ENCODE measurements around the gene STN1.

The STN1 gene

DNA sequence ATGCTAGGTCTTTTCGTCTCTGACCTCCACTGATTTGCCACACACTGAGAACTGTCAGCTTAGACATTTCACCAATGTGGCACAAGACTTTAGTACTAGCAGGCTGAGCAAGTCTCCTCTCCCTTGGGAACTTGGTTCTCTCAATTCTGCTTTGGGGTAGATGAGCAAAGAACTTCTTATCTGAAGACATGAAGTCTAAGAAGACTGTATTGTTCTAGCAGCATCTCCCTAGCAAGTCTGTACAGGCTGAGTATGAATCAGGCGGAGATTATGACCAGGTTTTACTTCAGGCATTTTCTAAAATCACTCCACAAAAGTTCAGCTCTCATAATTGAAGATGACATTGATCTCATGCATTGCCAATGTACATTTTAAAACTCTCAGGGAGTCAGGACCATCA, 23.8 kb upstream of the STN1 start:
- no peaks in the 10 kb centered on the region for H3K36me3 ChIP-seq
- TF ChIP-seq, protein P1, sequence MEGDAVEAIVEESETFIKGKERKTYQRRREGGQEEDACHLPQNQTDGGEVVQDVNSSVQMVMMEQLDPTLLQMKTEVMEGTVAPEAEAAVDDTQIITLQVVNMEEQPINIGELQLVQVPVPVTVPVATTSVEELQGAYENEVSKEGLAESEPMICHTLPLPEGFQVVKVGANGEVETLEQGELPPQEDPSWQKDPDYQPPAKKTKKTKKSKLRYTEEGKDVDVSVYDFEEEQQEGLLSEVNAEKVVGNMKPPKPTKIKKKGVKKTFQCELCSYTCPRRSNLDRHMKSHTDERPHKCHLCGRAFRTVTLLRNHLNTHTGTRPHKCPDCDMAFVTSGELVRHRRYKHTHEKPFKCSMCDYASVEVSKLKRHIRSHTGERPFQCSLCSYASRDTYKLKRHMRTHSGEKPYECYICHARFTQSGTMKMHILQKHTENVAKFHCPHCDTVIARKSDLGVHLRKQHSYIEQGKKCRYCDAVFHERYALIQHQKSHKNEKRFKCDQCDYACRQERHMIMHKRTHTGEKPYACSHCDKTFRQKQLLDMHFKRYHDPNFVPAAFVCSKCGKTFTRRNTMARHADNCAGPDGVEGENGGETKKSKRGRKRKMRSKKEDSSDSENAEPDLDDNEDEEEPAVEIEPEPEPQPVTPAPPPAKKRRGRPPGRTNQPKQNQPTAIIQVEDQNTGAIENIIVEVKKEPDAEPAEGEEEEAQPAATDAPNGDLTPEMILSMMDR (IDR thresholded peaks at IDR 0.05; ENCODE audit: low read depth, low read length): no peak
- H3K4me3 ChIP-seq (ENCODE audit: low read depth, low read length): no peak overlapping the region
- no peaks in the 10 kb centered on the region for H3K4me1 ChIP-seq
- H3K9me3 ChIP-seq: no peaks in the 10 kb centered on the region
- DNase-seq: no peak
- no peaks in the 10 kb centered on the region for H3K27me3 ChIP-seq

DNA sequence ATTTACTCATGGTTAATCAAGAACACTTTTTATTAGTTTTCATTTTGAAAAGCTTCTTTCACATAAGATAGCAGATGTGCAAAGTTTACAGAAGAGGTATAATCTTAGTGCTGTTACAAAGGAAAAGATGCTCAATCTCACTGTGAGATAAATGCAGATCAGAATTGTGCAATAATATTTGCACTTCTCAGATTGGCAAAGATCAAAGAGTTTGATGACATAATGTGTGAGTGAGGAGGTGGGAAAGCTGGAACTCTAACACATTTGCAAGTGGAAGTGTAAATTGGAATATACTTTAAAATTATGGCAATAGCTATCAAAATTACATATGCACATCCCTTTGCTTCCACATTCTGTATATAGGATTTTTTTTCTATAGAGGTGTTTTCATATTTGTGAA, 21.5 kb upstream of the STN1 start:
- H3K9me3 ChIP-seq: no peaks in the 10 kb centered on the region
- TF ChIP-seq, protein P1 (IDR thresholded peaks at IDR 0.05; ENCODE audit: low read depth, low read length): no peak
- H3K36me3 ChIP-seq: no peaks in the 10 kb centered on the region
- no peak for DNase-seq
- no peaks in the 10 kb centered on the region for H3K4me1 ChIP-seq
- H3K4me3 ChIP-seq (ENCODE audit: low read depth, low read length): no peak overlapping the region
- H3K27me3 ChIP-seq: no peaks in the 10 kb centered on the region

DNA sequence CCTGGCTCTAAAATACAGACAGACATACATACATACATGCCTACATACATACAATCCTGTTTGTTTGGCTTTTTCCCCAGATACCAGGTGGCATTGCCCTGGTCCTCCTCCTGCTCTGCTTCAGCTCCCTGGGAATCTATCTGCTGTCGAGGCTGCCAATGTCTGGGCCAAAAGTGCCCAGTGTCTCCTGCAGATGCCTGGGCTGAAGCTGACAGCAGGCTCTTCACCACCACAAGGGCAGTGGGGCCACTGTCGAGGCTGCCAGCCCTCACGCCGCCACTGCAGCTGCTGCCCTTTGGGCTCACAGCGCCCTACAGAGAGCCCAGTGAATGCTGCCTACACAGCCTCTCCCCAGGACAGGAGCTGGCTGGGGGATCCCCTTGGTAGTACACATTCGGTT, 18.0 kb upstream of the STN1 start:
- Histone ChIP-seq H3K9me3 (no peaks in the 10 kb centered on the region), H3K27me3 (no peaks in the 10 kb centered on the region), H3K36me3 (no peaks in the 10 kb centered on the region), H3K4me3 (ENCODE audit: low read depth, low read length) (no peak overlapping the region), H3K4me1 (peaks cover 3% of the 10 kb centered on the region; the same call in 1 of the 2 replicates)
- no peak for DNase-seq
- TF ChIP-seq, protein P1 (IDR thresholded peaks at IDR 0.05; ENCODE audit: low read depth, low read length): no peak

DNA sequence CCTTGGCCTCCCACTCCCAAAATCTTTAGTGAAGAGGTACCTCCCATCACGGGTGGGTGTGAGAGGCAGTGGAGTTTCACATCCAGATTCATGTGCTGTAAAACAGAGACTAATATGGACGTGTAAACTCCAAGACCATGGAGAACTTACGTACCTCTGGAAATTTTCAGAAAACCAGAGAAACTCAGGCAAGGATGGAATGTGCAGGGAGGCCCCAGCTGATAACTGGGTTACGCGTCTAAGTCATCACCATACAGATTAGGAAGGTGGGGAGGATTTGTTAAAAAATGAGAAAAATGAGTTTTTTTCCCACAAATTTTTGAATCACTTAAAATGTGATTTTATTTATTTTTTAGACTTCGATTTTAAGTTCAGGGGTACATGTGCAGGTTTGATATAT, 16.3 kb upstream of the STN1 start:
- no peak for DNase-seq
- Histone ChIP-seq H3K4me3 (ENCODE audit: low read depth, low read length) (no peak overlapping the region), H3K27me3 (no peaks in the 10 kb centered on the region), H3K9me3 (no peaks in the 10 kb centered on the region), H3K4me1 (peaks cover 7% of the 10 kb centered on the region; the same call in 1 of the 2 replicates), H3K36me3 (no peaks in the 10 kb centered on the region)
- TF ChIP-seq, protein P1 (IDR thresholded peaks at IDR 0.05; ENCODE audit: low read depth, low read length): no peak

DNA sequence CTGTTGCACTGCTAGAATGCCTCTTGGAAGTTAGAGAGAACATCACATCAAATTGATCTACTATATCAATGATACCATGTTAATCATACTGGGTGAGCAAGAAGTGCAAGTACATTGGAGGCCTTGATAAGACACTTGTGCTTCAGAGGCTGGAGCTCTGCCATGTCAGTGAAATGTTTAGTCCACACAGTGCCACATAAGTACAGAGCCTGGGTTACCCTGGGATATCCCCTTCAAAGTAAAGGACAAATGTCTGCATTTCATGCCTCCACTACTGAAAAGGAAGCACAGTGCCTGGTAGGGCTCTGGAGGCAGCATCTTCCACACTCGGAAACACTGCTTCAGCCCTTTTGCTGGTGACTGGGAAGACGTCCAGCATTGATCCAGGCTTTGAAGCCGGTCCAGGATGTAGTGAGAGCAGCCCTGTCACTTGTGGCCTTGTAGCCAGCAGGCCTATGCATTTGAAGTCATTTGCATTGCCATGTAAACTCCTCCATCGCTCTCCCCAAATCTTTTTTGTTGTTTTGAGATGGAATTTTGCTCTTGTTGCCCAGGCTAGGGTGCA, 15.7 kb upstream of the STN1 start:
- H3K36me3 ChIP-seq: no peaks in the 10 kb centered on the region

DNA sequence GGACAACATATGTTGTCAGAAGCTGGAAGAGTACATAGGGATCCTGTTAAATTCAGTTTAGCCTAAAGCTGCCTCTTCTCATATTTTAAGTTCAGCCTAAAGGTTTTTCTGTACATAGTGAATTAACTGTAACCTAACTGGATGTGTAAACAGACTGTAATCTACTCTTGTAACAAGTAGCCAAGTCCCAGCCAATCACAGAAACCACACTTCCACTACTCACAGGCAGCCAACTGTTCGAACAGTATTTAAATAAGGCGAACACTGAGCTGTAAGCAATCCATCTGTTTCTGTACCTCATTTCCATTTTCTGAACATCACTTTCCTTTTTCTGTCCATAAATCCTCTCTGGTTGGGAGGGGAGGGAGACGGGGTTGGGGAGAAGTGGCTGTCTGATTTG, 15.0 kb upstream of the STN1 start:
- H3K27me3 ChIP-seq: no peaks in the 10 kb centered on the region
- no peaks in the 10 kb centered on the region for H3K9me3 ChIP-seq
- TF ChIP-seq, protein P1 (IDR thresholded peaks at IDR 0.05; ENCODE audit: low read depth, low read length): no peak
- H3K4me3 ChIP-seq (ENCODE audit: low read depth, low read length): no peak overlapping the region
- no peak for DNase-seq
- H3K36me3 ChIP-seq: no peaks in the 10 kb centered on the region
- H3K4me1 ChIP-seq: peaks cover 12% of the 10 kb centered on the region

More for the DNA sequence above, 15.7 kb upstream of the STN1 start:
- peaks cover 12% of the 10 kb centered on the region for H3K4me1 ChIP-seq
- no peaks in the 10 kb centered on the region for H3K9me3 ChIP-seq
- no peak for DNase-seq
- no peak overlapping the region for H3K4me3 ChIP-seq (ENCODE audit: low read depth, low read length)
- no peaks in the 10 kb centered on the region for H3K27me3 ChIP-seq
- TF ChIP-seq, protein P1 (IDR thresholded peaks at IDR 0.05; ENCODE audit: low read depth, low read length): no peak

Measured in BE2C (cell line).